K562 (cell line): ENCODE results near the gene CDH18.

ENCODE experiments used
- CEBPB ChIP-seq: fragments of 450-650 bp; IDR thresholded peaks from 2 replicates; pipeline ENCODE4 v1.6.1; 2016; ENCODE audit warnings: missing genetic modification characterization, missing compliant biosample characterization
- DPF2 ChIP-seq: fragments of 450-650 bp; IDR thresholded peaks from 2 replicates; pipeline ENCODE4 v1.6.1; 2016
- EP300 ChIP-seq: IDR thresholded peaks from 2 replicates; pipeline ENCODE4 v1.6.1; 2012; ENCODE audit warnings: low read length, improper control_type of control experiment
- HOXB6 ChIP-seq: fragments of 250-450 bp; sonication (Bioruptor Pico); IDR thresholded peaks from 2 replicates; pipeline ENCODE4 v1.5.1; 2022; ENCODE audit warnings: mild to moderate bottlenecking, borderline replicate concordance
- SREBF1 ChIP-seq: fragments of 150-350 bp; IDR thresholded peaks from 2 replicates; pipeline ENCODE4 v1.6.1; 2014; ENCODE audit warnings: antibody characterized with exemption, low read depth, low read length, borderline replicate concordance
- SRSF9 ChIP-seq: fragments of 200-400 bp; formaldehyde crosslinking; IDR thresholded peaks from 2 replicates; pipeline ENCODE4 v1.6.1; 2017; ENCODE audit warnings: low read depth, low read length, borderline replicate concordance
- ZNF133 ChIP-seq: fragments of 250-450 bp; sonication (Bioruptor Pico); IDR thresholded peaks from 2 replicates; pipeline ENCODE4 v1.4.0; 2020; ENCODE audit warnings: mild to moderate bottlenecking
- TF ChIP-seq, protein P1 (sequence below): fragments of 450-650 bp; IDR thresholded peaks from 2 replicates; pipeline ENCODE4 v1.6.1; 2016
- TF ChIP-seq, protein P2 (sequence below), 3 experiments: IDR thresholded peaks in 2 of 3; conservative IDR thresholded peaks in 1 of 3; 2 replicates each; pipeline ENCODE4 v1.5.1; 2011 to 2012; ENCODE audit warnings: low read length in 3 of 3, mild to moderate bottlenecking in 3 of 3, control low read depth in 2 of 3, improper control_type of control experiment in 1 of 3, inconsistent platforms in 1 of 3, low read depth in 1 of 3, mixed read lengths in 1 of 3, moderate library complexity in 1 of 3; ENCODE audit not compliant: insufficient read depth in 2 of 3
- TF ChIP-seq, protein P3 (sequence below), 2 experiments: IDR thresholded peaks; 2 replicates each; pipeline ENCODE4 v1.6.1; 2011; ENCODE audit warnings: borderline replicate concordance in 1 of 2, control low read depth in 1 of 2, low read depth in 1 of 2, low read length in 1 of 2, mild to moderate bottlenecking in 1 of 2, mixed read lengths in 1 of 2, moderate library complexity in 1 of 2; ENCODE audit not compliant: insufficient read depth in 1 of 2, insufficient read length in 1 of 2, poor library complexity in 1 of 2, severe bottlenecking in 1 of 2; ENCODE audit errors: extremely low read depth in 1 of 2

DNA sequence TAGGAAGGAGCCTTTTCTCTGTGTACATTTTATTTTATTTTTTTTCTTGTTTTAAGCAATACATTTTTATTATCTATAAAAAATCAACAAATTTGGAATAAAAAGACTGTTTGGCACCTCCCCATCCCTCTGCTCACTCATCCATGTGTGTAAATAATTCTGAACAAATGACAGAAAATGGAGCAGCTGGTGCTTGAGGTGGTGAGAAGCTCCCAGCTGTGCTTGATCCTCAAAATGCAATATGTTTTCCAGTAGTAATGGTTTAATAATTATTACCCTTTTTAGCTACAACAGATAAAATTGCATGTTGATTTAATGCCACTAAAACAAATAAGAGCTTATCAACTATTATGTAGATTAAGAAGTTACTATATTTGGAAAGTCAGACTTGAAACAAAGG is 132.5 kb downstream of the CDH18 start:
- no peak for TF ChIP-seq DPF2
- TF ChIP-seq, protein P1, sequence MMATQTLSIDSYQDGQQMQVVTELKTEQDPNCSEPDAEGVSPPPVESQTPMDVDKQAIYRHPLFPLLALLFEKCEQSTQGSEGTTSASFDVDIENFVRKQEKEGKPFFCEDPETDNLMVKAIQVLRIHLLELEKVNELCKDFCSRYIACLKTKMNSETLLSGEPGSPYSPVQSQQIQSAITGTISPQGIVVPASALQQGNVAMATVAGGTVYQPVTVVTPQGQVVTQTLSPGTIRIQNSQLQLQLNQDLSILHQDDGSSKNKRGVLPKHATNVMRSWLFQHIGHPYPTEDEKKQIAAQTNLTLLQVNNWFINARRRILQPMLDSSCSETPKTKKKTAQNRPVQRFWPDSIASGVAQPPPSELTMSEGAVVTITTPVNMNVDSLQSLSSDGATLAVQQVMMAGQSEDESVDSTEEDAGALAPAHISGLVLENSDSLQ: no peak
- TF ChIP-seq, protein P2, sequence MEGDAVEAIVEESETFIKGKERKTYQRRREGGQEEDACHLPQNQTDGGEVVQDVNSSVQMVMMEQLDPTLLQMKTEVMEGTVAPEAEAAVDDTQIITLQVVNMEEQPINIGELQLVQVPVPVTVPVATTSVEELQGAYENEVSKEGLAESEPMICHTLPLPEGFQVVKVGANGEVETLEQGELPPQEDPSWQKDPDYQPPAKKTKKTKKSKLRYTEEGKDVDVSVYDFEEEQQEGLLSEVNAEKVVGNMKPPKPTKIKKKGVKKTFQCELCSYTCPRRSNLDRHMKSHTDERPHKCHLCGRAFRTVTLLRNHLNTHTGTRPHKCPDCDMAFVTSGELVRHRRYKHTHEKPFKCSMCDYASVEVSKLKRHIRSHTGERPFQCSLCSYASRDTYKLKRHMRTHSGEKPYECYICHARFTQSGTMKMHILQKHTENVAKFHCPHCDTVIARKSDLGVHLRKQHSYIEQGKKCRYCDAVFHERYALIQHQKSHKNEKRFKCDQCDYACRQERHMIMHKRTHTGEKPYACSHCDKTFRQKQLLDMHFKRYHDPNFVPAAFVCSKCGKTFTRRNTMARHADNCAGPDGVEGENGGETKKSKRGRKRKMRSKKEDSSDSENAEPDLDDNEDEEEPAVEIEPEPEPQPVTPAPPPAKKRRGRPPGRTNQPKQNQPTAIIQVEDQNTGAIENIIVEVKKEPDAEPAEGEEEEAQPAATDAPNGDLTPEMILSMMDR (IDR thresholded peaks at IDR 0.05 in 2 of 3, conservative IDR thresholded peaks at IDR 0.05 in 1 of 3; ENCODE audit: insufficient read depth in 2 of 3, low read depth in 1 of 3, low read length in 3 of 3): no peak
- TF ChIP-seq SRSF9: no peak
- TF ChIP-seq, protein P3, sequence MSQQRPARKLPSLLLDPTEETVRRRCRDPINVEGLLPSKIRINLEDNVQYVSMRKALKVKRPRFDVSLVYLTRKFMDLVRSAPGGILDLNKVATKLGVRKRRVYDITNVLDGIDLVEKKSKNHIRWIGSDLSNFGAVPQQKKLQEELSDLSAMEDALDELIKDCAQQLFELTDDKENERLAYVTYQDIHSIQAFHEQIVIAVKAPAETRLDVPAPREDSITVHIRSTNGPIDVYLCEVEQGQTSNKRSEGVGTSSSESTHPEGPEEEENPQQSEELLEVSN (IDR thresholded peaks at IDR 0.05; ENCODE audit: borderline replicate concordance in 1 of 2, extremely low read depth in 1 of 2, insufficient read depth in 1 of 2, insufficient read length in 1 of 2, low read depth in 1 of 2, low read length in 1 of 2, poor library complexity in 1 of 2, severe bottlenecking in 1 of 2): no peak
- TF ChIP-seq EP300: no peak
- TF ChIP-seq HOXB6 (CRISPR knock-in tag): no peak
- no peak for TF ChIP-seq ZNF133 (CRISPR knock-in tag)
- no peak for TF ChIP-seq CEBPB (tag)
- no peak for TF ChIP-seq SREBF1
